HFFc6 (cell line): ENCODE measurements around the gene AEN. TPM values are rescaled to one million over a fixed set of nuclear protein-coding genes. Genes with fewer than 3 reads are reported as not detected.
A peak's percentile ranks its signal among the peaks of the same experiment; 100 is the strongest.

ENCODE experiments used
- DNase-seq: peaks from one replicate; pipeline ENCODE4 v3.0.0-alpha.2; 2018
- H3K27ac Mint-ChIP-seq: 2 replicates; pipeline ENCODE4 v1.8.0; 2020; ENCODE audit warnings: mild to moderate bottlenecking, mixed read lengths
- H3K27me3 Mint-ChIP-seq: 2 replicates; pipeline ENCODE4 v1.8.0; 2021; ENCODE audit warnings: mild to moderate bottlenecking, moderate library complexity, mixed read lengths; ENCODE audit not compliant: insufficient read depth
- H3K36me3 Mint-ChIP-seq: 2 replicates; pipeline ENCODE4 v1.8.0; 2021; ENCODE audit warnings: low read depth, mixed read lengths
- H3K4me1 Mint-ChIP-seq: 2 replicates; pipeline ENCODE4 v1.8.0; 2020; ENCODE audit warnings: low read depth, mixed read lengths
- H3K4me3 Mint-ChIP-seq: 2 replicates; pipeline ENCODE4 v1.8.0; 2020; ENCODE audit warnings: mild to moderate bottlenecking, moderate library complexity, mixed read lengths
- H3K9me3 Mint-ChIP-seq: 2 replicates; pipeline ENCODE4 v1.8.0; 2020; ENCODE audit warnings: mild to moderate bottlenecking, mixed read lengths
- total RNA-seq, 6 experiments: library from RNA; stranded (reverse); fragmentation: NEBNext Ultra II Directional; extraction: Animal tissue kit (Norgen Biotek cat#: 25700); gene quantifications; 2 replicates in 1 of 6; 3 replicates in 5 of 6; pipeline ENCODE4 v1.2.3, GENCODE V29; 2021
- TF ChIP-seq, protein P1 (sequence below): fragments of 200-600 bp; sonication (generic); IDR thresholded peaks from 2 replicates; pipeline ENCODE4 v1.5.0; 2021; ENCODE audit warnings: antibody characterized with exemption, mild to moderate bottlenecking

The AEN gene
- total RNA-seq, 6 experiments from 2014 or later: 65.4 to 73.4 (median 67.8) TPM

DNA sequence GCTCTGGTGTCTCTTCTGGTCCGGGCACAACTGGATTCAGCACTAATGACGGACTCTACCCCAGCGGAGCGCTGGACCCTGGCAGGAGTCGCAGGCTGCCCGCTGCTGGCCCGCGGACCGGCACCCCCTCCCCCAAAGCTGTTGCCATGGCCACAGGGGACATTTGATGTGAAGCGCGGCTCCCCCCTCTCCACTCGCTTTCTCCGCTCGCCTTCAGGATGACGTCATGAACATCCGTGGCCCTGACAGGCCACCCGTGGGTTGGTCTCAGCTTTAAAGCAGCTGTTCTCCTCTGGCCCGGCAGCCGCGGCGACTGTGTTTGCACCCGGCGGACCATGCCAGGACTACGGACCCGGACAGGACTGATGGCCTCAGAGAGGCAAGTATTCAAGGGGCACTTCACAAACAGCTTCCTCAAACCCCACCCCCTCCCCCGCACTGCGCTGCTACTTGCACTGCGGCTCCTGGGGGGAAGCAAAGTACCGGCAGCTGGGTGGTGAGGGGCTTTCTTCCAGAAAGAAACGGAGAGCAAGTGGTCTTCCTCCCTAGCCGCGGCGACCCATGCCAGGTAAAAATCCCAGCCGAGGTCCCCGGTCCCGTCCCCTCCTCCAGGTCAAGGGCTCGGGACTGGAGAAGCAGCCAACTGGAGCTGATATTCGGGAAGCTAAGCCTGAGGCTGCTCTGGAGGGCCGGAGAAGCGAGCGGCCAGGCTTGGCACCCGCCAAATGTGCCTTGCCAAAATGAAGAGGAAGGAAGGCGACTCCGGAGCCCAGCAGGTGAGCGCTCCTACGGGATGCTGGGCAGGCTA lies 16.6 kb upstream of the AEN start:
- H3K27me3 Mint-ChIP-seq: peaks cover 49% of the 10 kb centered on the region

DNA sequence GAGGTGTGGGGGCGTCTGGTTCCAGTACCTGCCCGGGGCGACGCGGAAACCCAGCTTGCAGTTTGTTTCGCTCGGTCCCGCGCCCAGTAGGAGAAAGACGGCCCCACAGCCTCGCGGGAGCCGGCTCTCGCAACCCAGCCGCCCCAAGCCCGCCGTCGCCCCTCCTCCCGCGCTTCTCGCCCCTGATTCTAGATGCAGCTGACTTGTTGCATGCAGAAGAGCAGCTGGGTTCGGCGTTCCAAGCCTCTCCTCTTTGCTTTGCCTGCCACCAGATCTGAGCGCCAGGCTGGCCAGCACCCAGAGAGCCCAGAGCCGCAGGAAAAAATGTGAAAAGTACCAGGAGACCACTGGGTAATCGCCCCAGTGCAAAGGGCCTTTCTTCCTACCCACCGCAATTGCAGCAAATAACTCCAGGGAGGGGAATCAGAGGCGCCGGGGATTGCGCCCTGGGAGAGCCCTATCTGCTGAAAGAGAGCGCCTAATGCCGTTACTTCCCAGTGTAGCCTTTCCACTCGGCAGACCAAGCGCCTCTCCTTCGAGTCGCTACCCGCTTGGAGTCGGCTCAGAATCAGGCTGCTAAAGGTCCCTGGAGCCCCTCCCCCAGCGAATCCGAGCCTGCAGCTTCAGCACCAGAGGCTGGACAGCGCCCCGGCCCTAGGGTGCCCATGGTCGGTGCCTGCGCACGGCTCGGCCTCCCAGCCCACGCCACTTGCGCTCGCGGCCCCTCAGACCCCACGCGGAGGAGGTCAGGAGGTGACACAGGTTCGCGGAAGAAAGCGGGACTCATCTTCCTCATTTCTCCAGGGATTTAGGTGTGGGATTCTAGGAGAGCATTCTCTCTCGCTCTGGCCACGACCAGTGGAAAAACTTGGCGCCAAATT lies 15.7 kb upstream of the AEN start:
- peaks cover 7% of the 10 kb centered on the region for H3K4me1 Mint-ChIP-seq
- no peak for DNase-seq
- peaks cover 4% of the 10 kb centered on the region; the same call in 1 of the 2 replicates for H3K36me3 Mint-ChIP-seq
- TF ChIP-seq, protein P1, sequence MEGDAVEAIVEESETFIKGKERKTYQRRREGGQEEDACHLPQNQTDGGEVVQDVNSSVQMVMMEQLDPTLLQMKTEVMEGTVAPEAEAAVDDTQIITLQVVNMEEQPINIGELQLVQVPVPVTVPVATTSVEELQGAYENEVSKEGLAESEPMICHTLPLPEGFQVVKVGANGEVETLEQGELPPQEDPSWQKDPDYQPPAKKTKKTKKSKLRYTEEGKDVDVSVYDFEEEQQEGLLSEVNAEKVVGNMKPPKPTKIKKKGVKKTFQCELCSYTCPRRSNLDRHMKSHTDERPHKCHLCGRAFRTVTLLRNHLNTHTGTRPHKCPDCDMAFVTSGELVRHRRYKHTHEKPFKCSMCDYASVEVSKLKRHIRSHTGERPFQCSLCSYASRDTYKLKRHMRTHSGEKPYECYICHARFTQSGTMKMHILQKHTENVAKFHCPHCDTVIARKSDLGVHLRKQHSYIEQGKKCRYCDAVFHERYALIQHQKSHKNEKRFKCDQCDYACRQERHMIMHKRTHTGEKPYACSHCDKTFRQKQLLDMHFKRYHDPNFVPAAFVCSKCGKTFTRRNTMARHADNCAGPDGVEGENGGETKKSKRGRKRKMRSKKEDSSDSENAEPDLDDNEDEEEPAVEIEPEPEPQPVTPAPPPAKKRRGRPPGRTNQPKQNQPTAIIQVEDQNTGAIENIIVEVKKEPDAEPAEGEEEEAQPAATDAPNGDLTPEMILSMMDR: no peak
- no peaks in the 10 kb centered on the region for H3K9me3 Mint-ChIP-seq
- H3K4me3 Mint-ChIP-seq: no peak overlapping the region
- H3K27ac Mint-ChIP-seq: no peak overlapping the region
- H3K27me3 Mint-ChIP-seq: peaks cover 51% of the 10 kb centered on the region

More for the DNA sequence above, 16.6 kb upstream of the AEN start:
- peaks cover 4% of the 10 kb centered on the region; the same call in 1 of the 2 replicates for H3K36me3 Mint-ChIP-seq
- H3K4me1 Mint-ChIP-seq: peaks cover 5% of the 10 kb centered on the region; the same call in 1 of the 2 replicates
- no peaks in the 10 kb centered on the region for H3K9me3 Mint-ChIP-seq
- TF ChIP-seq, protein P1: no peak
- H3K27ac Mint-ChIP-seq: no peak overlapping the region
- DNase-seq: no peak
- H3K4me3 Mint-ChIP-seq: peak overlapping the region; percentile 56; the same call in 1 of the 2 replicates

DNA sequence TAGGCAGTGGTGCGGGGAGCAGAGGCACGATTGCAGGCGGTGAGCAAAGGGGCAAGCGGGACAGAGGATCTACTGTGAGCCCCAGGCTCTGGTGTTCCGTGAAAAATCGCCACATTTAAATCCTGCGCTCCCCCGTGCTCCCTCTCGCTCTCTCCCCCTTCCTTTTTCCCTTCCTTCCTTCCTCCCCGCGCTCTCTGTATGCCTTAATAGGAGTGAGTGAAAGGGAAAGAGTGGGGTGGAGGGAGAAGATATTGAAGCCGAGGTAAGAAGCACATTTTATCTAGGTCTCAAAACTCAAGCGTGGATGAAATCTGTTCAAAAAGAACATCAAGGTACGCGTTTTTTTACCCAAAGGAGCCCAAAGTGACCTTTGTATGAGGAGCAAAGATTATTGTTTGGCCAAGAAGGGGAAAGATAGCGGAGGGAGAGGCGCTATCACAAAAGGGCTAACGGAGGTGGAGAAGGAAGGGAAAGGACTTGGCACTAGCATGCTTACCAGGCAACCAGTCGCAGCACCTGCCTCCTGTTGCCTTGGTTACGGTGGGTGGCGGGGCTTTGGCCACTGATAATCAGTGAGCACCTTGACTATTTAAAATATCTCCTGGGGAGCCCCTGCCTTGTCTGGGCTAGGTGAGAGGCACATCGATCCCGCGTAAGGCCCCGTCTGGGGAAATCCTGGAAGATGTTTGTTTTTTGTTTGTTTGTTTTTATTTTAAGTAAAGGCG lies 14.9 kb upstream of the AEN start:
- Mint-ChIP-seq H3K4me1 (peaks cover 15% of the 10 kb centered on the region), H3K27ac (no peak overlapping the region), H3K27me3 (peaks cover 51% of the 10 kb centered on the region), H3K4me3 (no peak overlapping the region), H3K9me3 (no peaks in the 10 kb centered on the region), H3K36me3 (peaks cover 4% of the 10 kb centered on the region; the same call in 1 of the 2 replicates)
- TF ChIP-seq, protein P1: no peak
- no peak for DNase-seq

DNA sequence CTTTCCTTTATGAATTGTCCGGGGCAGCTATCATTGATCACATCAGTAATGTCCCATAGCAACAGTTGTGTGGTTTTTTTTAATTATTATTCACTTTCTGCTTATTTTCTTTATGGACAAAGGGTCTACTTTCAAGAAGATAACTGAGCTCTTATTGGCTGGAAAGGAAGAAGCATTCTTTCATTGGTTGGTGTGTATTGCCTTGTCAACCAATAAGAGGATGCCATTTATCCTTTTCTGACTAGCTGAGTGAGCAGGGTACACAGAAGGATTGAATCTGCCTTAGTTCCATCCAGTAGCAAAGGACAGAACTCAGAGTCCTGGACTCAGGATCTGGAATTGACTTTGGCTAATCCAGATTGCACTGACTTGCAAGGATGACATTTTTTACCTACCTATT lies 13.2 kb upstream of the AEN start:
- no peak for DNase-seq
- H3K36me3 Mint-ChIP-seq: peaks cover 4% of the 10 kb centered on the region; the same call in 1 of the 2 replicates
- no peaks in the 10 kb centered on the region for H3K9me3 Mint-ChIP-seq
- peaks cover 32% of the 10 kb centered on the region for H3K4me1 Mint-ChIP-seq
- H3K4me3 Mint-ChIP-seq: no peak overlapping the region
- peaks cover 50% of the 10 kb centered on the region for H3K27me3 Mint-ChIP-seq
- TF ChIP-seq, protein P1: no peak
- no peak overlapping the region for H3K27ac Mint-ChIP-seq

DNA sequence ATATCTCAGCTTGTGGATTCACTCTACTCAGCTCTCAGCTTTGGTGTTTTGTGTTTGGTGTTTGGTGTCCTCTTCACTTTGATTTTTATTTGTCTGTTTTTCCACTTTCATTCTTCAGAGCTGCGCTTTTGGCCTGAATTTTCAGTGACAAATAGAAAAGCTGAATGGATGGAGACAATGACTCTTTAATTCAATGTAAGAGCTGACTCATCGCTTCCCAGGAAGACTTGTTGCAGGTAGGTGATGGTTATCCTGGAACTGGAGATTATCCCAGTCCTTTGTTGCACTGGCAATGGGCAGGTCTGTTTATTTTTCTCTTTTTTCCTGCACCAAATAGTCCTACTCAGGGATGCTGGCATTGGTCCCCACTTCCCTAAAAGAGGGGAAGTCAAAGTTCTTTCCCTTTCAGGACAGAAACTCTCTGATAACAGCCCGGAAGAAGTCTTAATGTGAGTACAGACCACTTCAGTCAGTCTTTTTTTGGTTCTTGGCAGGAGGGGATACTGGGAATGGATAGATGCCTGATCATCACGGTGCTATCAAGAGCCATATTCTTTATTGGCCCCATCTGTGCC lies 12.4 kb upstream of the AEN start:
- Mint-ChIP-seq H3K4me3 (no peak overlapping the region), H3K9me3 (no peaks in the 10 kb centered on the region), H3K27me3 (peaks cover 46% of the 10 kb centered on the region), H3K4me1 (peaks cover 39% of the 10 kb centered on the region), H3K36me3 (peaks cover 4% of the 10 kb centered on the region; the same call in 1 of the 2 replicates), H3K27ac (no peak overlapping the region)
- TF ChIP-seq, protein P1: no peak
- no peak for DNase-seq
